NCI-H460 (cell line): ENCODE measurements around the gene PLS3. TPM values are rescaled to one million over a fixed set of nuclear protein-coding genes. Genes with fewer than 3 reads are reported as not detected.
"Not testable (repeated sequence)": the region's sequence is repeated elsewhere in the genome, so short reads cannot be mapped to it uniquely, and the experiment has no call there.

Source experiments
- DNase-seq: peaks from one replicate; pipeline ENCODE4 v3.0.0-alpha.2; 2016; ENCODE audit warnings: low read depth; ENCODE audit errors: extremely low read depth
- total RNA-seq: library from RNA; depleted of rRNA; stranded (reverse); fragments of >200 nt; shearing (Covaris generic); gene quantifications from 2 replicates; pipeline ENCODE4 v1.2.3, GENCODE V29; 2014

PLS3 gene
- total RNA-seq, 1 experiment from 2014 or later: 104 TPM

DNA sequence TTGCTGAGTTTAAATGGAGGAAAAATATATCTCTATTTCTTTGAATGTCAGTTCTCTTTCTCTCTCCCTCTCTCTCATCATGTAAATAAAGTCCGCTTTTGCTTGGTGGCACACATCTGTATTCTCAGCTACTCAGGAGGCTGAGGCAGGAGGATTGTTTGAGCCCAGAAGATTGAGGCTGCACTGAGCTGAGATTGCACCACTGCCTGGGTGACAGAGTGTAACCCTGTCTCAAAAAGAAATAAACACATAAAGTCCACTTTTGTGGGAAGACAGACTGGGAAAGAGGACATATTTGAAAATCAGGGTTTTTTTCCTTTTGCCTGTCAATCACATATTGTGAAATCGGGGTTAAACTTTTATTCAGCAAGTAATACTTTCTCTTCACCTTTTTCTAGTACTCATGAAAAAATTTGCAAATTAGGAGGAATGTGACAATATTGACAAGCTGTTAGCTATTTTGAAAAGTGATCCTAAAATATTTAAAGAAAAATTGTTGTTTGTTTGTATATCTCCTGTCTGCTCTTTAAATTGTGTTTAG lies 42.6 kb downstream of the PLS3 start:
- no peak for DNase-seq

GRCh38 chrX:115606861-115607260 lies 45.9 kb downstream of the PLS3 start:
- no peak for DNase-seq

- no peak for DNase-seq
These were observed 48.6 kb downstream of the PLS3 start for GRCh38 chrX:115609621-115610020.

DNA sequence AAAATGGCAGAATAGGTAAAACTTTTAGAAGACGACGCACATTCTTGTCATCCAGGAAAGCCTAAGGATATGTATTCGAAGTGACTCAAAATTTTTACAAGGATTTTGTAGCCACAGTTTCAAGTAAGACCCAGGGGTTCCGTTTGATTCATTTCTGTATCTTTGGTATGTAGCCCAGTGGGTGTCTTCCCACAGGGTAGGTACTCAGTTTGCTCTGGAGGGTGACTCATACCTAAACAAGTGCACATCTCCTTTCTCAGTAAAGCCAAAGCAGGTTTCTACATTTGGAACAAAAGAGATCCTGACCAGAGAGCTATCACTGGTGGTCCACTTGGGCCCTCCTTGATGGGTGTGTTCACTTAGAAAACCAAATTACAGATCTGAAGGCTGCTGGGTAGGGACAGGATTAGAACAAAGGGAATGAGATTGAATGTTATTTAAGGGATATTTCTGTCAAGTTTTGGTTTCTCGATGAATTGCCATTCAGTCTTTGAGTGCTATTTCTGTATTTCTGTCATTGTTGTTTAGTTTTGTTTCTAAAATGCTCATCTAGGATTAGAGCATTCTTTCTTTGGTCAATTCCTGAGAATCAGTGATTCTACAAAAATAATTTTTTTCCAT lies 56.1 kb downstream of the PLS3 start:
- no peak for DNase-seq

GRCh38 chrX:115622534-115622933 lies 61.6 kb downstream of the PLS3 start:
- DNase-seq: no peak

- no peak for DNase-seq
These were observed 63.9 kb downstream of the PLS3 start for GRCh38 chrX:115624916-115625315.

DNA sequence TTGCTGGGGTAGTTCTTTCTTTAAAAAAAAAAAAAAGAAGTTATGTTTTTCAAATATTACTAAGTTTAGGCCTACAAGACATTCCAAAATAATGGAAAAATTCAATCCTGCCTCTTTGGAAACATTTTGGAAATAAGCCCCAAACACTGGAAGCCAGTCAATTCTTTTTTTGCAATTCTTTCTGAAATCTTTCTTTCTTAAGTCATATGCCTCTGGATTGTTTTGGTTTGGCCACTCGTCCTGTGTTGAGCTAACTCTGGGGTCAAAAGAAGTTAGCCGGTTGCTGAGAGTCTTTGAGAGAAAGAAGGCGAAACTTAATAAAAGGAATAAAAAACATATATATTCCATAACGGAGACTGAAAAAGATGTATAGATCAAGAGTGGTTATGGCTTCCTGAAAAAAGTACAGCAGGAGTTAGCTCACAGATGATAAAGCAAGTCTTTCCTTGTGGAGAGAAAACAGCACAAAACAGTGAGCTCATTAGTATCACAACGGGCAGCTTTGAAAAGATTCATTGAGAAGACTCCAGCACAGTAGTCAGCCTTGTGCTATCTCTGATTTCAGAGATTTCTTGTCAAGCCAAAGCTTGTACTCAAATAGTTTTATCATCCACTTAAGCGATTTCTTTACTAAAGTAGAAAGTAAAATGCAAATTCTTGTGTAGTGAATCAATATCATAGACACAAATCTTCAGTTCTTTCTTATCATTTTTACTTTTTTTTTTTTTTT lies 64.8 kb downstream of the PLS3 start:
- DNase-seq: no peak

DNA sequence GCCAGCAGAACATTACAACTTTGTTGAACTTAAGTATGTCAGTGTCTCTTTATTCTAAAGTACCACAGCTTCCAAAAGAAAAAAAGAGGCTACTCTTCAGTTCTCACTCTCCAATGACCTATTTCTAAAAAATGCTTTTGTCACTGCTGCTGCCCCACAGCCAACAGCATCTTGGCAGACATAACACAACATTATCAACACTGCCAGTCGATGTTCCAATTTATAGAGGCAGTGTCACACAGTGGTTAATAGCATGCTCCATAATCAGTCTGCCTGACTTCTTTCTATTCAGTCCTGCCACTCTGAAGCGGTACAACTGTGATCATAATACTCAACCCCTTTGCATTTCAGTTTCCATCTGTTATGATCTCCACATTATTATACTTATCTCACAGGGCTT lies 69.2 kb downstream of the PLS3 start:
- no peak for DNase-seq

GRCh38 chrX:115632455-115632854 lies 71.5 kb downstream of the PLS3 start:
- no peak for DNase-seq

GRCh38 chrX:115633397-115633796 lies 72.4 kb downstream of the PLS3 start:
- DNase-seq: not testable (repeated sequence)

DNA sequence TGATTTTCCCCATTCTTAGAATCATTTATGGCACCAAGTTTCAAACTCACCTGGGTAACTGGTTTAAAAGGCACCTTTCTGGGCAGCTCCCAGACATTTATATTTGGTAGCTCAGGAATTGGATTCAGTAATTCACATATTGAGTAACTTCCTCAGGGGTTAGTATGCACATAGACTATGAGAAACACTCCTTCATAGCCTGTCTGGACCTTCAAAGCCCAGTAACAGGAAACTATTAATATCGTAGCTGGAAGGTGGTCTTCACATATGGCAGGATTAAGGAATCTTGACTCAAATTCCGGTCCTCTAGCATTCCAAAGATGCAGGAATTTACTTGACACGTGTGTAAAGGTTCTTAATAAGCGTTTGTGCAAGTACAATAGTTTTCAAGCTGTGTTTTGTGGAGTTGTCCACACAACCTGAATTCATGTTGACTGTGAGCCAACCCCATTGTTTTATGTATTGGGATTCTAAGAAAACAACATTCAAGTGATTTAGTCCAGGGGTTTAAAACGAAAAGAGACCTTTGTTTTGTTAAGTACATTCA lies 78.4 kb downstream of the PLS3 start:
- no peak for DNase-seq

DNA sequence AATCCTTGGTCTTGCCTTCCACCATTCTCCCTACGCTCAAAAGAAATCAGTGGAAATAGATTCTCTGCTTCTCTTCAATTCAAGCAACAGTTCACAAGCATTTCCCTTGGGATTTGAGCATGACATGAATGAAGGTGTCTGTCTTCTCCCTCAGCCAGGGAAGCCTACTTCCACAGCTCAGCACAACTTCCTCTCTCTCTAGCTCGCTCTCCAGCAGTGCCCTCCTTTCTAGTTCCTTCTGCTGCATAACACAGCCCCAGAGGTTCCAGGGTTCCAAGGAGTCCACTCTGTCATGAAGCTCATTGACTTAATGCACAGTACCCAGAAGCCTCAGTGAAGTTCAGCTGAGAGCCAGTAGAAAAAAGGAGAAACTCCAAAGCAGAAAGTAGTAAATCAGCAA lies 81.3 kb downstream of the PLS3 start:
- no peak for DNase-seq

GRCh38 chrX:115642895-115643530 lies 82.0 kb downstream of the PLS3 start:
- DNase-seq: peak; percentile 51

DNA sequence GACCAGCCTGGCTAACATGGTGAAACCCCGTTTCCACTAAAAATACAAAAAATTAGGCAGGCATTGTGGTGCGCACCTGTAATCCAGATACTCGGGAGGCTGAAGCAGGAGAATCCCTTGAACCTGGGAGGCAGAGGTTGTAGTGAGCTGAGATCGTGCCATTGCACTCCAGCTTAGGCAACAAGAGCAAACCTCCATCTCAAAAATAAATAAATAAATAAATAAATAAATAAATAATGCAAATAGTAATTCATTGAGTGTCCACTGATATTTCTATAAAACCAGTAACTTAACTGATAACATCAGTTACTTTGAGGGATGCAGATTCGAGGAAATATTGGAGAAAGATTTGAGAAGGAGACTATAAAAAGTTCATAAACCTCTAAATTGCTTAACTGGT lies 83.4 kb downstream of the PLS3 start:
- not testable (repeated sequence) for DNase-seq

GRCh38 chrX:115649461-115650063 lies 88.6 kb downstream of the PLS3 start:
- DNase-seq: no peak

- no peak for DNase-seq
These were observed 89.5 kb downstream of the PLS3 start for GRCh38 chrX:115650449-115650848.

- DNase-seq: peak; percentile 53
These were observed 89.9 kb downstream of the PLS3 start for GRCh38 chrX:115650916-115651315.

DNA sequence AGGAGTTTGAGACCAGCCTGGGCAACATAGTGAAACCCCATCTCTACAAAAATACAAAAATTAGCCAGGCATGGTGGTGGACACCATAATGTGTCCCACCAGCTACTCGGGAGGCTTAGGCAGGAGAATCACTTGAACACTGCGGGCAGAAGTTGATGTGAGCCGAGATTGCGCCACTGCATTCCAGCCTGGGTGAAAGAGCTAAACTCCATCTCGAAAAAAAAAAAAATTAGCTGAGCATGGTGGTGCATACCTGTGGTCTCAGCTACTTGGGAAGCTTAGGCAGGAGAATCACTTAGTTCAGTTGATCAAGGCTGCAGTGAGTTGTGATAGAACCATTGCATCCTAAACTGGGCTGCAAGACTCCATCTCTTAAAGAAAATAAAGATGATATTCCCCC lies 91.2 kb downstream of the PLS3 start:
- DNase-seq: no peak

- DNase-seq: no peak
These were observed 104.1 kb downstream of the PLS3 start for GRCh38 chrX:115665122-115665521.

- peak; percentile 28 for DNase-seq
These were observed 118.5 kb downstream of the PLS3 start for GRCh38 chrX:115679460-115679859.

DNA sequence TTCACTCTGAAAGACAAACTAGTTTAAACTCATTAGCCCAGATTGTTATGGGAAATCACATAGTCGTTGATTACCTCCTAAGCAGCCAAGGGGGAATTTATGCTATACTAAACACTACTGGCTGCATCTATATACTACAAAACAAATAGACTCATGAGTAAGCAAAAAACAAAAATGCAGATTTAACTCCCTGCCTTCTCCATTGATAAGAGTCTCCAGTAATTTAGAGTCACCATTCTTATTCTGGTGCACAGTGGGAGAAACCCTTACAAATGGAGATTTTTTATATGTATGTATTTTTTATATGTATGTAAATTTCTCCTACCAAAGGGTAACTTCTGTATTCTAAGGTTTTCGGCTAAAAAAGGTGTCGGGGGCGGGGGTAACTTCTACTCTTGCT lies 126.6 kb downstream of the PLS3 start:
- DNase-seq: no peak
